NCI-H69 (cell line): Measurements from ENCODE around the gene SBF1.

ENCODE experiments used
- DNase-seq: peaks from one replicate; lab custom pipeline; 2025; lab: John Stamatoyannopoulos, UW

SBF1 gene

GRCh38 chr22:50506611-50507420, 32.0 kb upstream of the SBF1 start:
- peak; percentile 98 for DNase-seq

GRCh38 chr22:50505776-50506610, 31.2 kb upstream of the SBF1 start:
- DNase-seq, result peak; percentile 83

- no peak for DNase-seq
These were observed 30.5 kb upstream of the SBF1 start for GRCh38 chr22:50505276-50505775.

- no peak for DNase-seq
These were observed 29.8 kb upstream of the SBF1 start for GRCh38 chr22:50504369-50505211.

GRCh38 chr22:50503475-50504145, 28.8 kb upstream of the SBF1 start:
- no peak for DNase-seq

GRCh38 chr22:50502628-50503474, 28.0 kb upstream of the SBF1 start:
- DNase-seq, result no peak

- no peak for DNase-seq
These were observed 27.3 kb upstream of the SBF1 start for GRCh38 chr22:50502096-50502495.

- DNase-seq, result no peak
These were observed 25.6 kb upstream of the SBF1 start for GRCh38 chr22:50500452-50500851.

GRCh38 chr22:50498322-50498890, 23.6 kb upstream of the SBF1 start:
- peak; percentile 78 for DNase-seq

- DNase-seq, result no peak
These were observed 22.3 kb upstream of the SBF1 start for GRCh38 chr22:50497093-50497492.

- no peak for DNase-seq
These were observed 15.9 kb upstream of the SBF1 start for GRCh38 chr22:50490531-50491308.

- no peak for DNase-seq
These were observed 14.8 kb upstream of the SBF1 start for GRCh38 chr22:50489363-50490243.

GRCh38 chr22:50488886-50489285, 14.1 kb upstream of the SBF1 start:
- DNase-seq, result no peak

GRCh38 chr22:50488006-50488677, 13.3 kb upstream of the SBF1 start:
- no peak for DNase-seq

GRCh38 chr22:50487290-50488005, 12.6 kb upstream of the SBF1 start:
- DNase-seq, result no peak

- DNase-seq, result peak; percentile 20
These were observed 11.9 kb upstream of the SBF1 start, which contains the start of gene MIOX for GRCh38 chr22:50486561-50487289. Gene MIOX, plus strand, starts transcription at chr22:50486859. Its CDS starts 39 bp downstream, at chr22:50486898.
